CD14-positive monocyte (primary cell): Measurements from ENCODE around the gene CEND1. TPM values are rescaled to one million over a fixed set of nuclear protein-coding genes. Genes with fewer than 3 reads are reported as not detected.

Experiments
- DNase-seq, 3 donors: peaks; one replicate each; pipeline ENCODE4 v3.0.0-alpha.2; 2011 to 2022
- H2AFZ ChIP-seq: 2 replicates; pipeline ENCODE4 v1.6.0; 2012; ENCODE audit warnings: mild to moderate bottlenecking, low read depth, low read length, inconsistent platforms; ENCODE audit not compliant: insufficient read depth, poor library complexity, severe bottlenecking
- H3K27ac ChIP-seq, 2 donors: 1 replicate in 1 of 2; 2 replicates in 1 of 2; pipeline ENCODE4 v1.5.1; 2012 to 2013; ENCODE audit warnings: low read length in 2 of 2, control low read depth in 1 of 2, inconsistent platforms in 1 of 2, low read depth in 1 of 2, mild to moderate bottlenecking in 1 of 2
- H3K27me3 ChIP-seq, 2 donors: one replicate each; pipeline versions ENCODE4 v1.6.0 to v1.6.1; 2011 to 2013; ENCODE audit warnings: low read length in 2 of 2; ENCODE audit not compliant: control insufficient read depth in 2 of 2, insufficient read depth in 2 of 2
- H3K36me3 ChIP-seq, 2 donors: replicated peaks in 1 of 2; 1 replicate in 1 of 2; 2 replicates in 1 of 2; pipeline versions ENCODE4 v1.5.1 to v1.6.1; 2012 to 2013; ENCODE audit warnings: low read length in 2 of 2, control low read depth in 1 of 2, inconsistent platforms in 1 of 2, mild to moderate bottlenecking in 1 of 2; ENCODE audit not compliant: insufficient read depth in 2 of 2, control insufficient read depth in 1 of 2
- H3K4me1 ChIP-seq, 2 donors: 1 replicate in 1 of 2; 2 replicates in 1 of 2; pipeline versions ENCODE4 v1.5.1 to v1.6.1; 2012 to 2013; ENCODE audit warnings: low read length in 2 of 2, control low read depth in 1 of 2, inconsistent platforms in 1 of 2, mild to moderate bottlenecking in 1 of 2, moderate library complexity in 1 of 2; ENCODE audit not compliant: insufficient read depth in 2 of 2, control insufficient read depth in 1 of 2
- H3K4me2 ChIP-seq: replicated peaks from 2 replicates; pipeline ENCODE3; 2012; ENCODE audit warnings: low read length, moderate library complexity, mild to moderate bottlenecking; ENCODE audit not compliant: poor library complexity, severe bottlenecking; ENCODE audit errors: extremely low read depth
- H3K4me3 ChIP-seq, 3 experiments: fragments of 200-600 bp in 1 of 3; sonication (generic) in 1 of 3; replicated peaks in 1 of 3; 1 replicate in 2 of 3; 2 replicates in 1 of 3; pipeline ENCODE4 v1.5.1; 2011 to 2013; ENCODE audit warnings: low read length in 3 of 3, mild to moderate bottlenecking in 3 of 3, control low read depth in 2 of 3, low read depth in 2 of 3, inconsistent platforms in 1 of 3, moderate library complexity in 1 of 3
- H3K79me2 ChIP-seq: 2 replicates; pipeline ENCODE4 v1.6.0; 2012; ENCODE audit warnings: mild to moderate bottlenecking, control low read depth, inconsistent platforms, low read length, moderate library complexity; ENCODE audit not compliant: insufficient read depth
- H3K9ac ChIP-seq: 2 replicates; pipeline ENCODE4 v1.6.0; 2017; ENCODE audit warnings: low read length, mild to moderate bottlenecking; ENCODE audit not compliant: insufficient read depth, poor library complexity, severe bottlenecking
- H3K9me3 ChIP-seq, 2 donors: replicated peaks in 1 of 2; 1 replicate in 1 of 2; 2 replicates in 1 of 2; pipeline versions ENCODE4 v1.5.1 to v1.6.1; 2012 to 2013; ENCODE audit warnings: low read length in 2 of 2, control low read depth in 1 of 2; ENCODE audit not compliant: control insufficient read depth in 1 of 2, insufficient read depth in 1 of 2
- H4K20me1 ChIP-seq: 2 replicates; pipeline ENCODE4 v1.6.0; 2012; ENCODE audit warnings: mild to moderate bottlenecking, low read length, control low read depth, moderate library complexity; ENCODE audit not compliant: insufficient read depth
- H3K27ac Mint-ChIP-seq, 7 donors: one replicate each; pipeline ENCODE4 v1.8.0; 2020; ENCODE audit warnings: mild to moderate bottlenecking in 7 of 7, mixed read lengths in 7 of 7, moderate library complexity in 6 of 7, inconsistent platforms in 2 of 7
- H3K27me3 Mint-ChIP-seq, 3 donors: one replicate each; pipeline ENCODE4 v1.8.0; 2021 to 2022; ENCODE audit warnings: low read depth in 3 of 3, mild to moderate bottlenecking in 3 of 3, mixed read lengths in 3 of 3, moderate library complexity in 3 of 3, inconsistent platforms in 1 of 3
- H3K36me3 Mint-ChIP-seq, 2 donors: one replicate each; pipeline ENCODE4 v1.8.0; 2020; ENCODE audit warnings: mixed read lengths in 2 of 2, inconsistent platforms in 1 of 2, mild to moderate bottlenecking in 1 of 2
- H3K4me1 Mint-ChIP-seq: one replicate; pipeline ENCODE4 v1.8.0; 2020; ENCODE audit warnings: mild to moderate bottlenecking, mixed read lengths
- H3K4me3 Mint-ChIP-seq, 2 donors: one replicate each; pipeline ENCODE4 v1.8.0; 2020; ENCODE audit warnings: mild to moderate bottlenecking in 2 of 2, mixed read lengths in 2 of 2, moderate library complexity in 1 of 2
- H3K9me3 Mint-ChIP-seq, 7 donors: one replicate each; pipeline ENCODE4 v1.8.0; 2020 to 2022; ENCODE audit warnings: mixed read lengths in 7 of 7, mild to moderate bottlenecking in 6 of 7, moderate library complexity in 6 of 7, inconsistent platforms in 2 of 7
- CTCF ChIP-seq: fragments of 200-600 bp; IDR thresholded peaks from one replicate; pipeline ENCODE4 v1.8.0; 2022; ENCODE audit warnings: antibody characterized with exemption, mild to moderate bottlenecking
- WGBS: methylation state at CpG from one replicate; pipeline ENCODE4 v1.1.5; 2013; ENCODE audit warnings: missing lambda C conversion rate; ENCODE audit not compliant: insufficient coverage; 5-methylcytosine and 5-hydroxymethylcytosine counted together
- intact Hi-C, 2 donors: fragments of 100-400 bp; cut with micrococcal nuclease; formaldehyde crosslinking; loops; one replicate each; pipeline versions ENCODE4 v1.15.0 to v1.15.1; 2023
- polyA plus RNA-seq, 3 donors: library from polyadenylated mRNA; depleted of rRNA in 1 of 3; unstranded in 2 of 3; stranded (reverse) in 1 of 3; fragments of 300-500 nt in 2 of 3; fragments of >200 nt in 1 of 3; fragmentation: Illumina TruSeq in 2 of 3; gene quantifications; 1 replicate in 2 of 3; 2 replicates in 1 of 3; pipeline ENCODE4 v1.2.3, GENCODE V29; 2012 to 2021

CEND1 gene
- polyA plus RNA-seq, 3 donors, result not detected

- TF ChIP-seq CTCF, result no peak
- intact Hi-C loops, result no loop called here
- H3K79me2 ChIP-seq, result peaks cover 21% of the 10 kb centered on the region
- 70% methylated on average over 28 of the region's 31 CpGs for WGBS
- Mint-ChIP-seq H3K27ac (no peak overlapping the region), H3K36me3 (peaks cover 6 to 13% of the 10 kb centered on the region in 2 donors), H3K9me3 (peaks cover 0 to 21% (median 1%) of the 10 kb centered on the region in 7 donors), H3K27me3 (peaks cover 45 to 82% (median 50%) of the 10 kb centered on the region in 3 donors), H3K4me1 (peaks cover 71% of the 10 kb centered on the region), H3K4me3 (peak overlapping the region; percentile 43 to 77)
- H3K9ac ChIP-seq, result no peak overlapping the region
- H2AFZ ChIP-seq, result no peak overlapping the region
- H3K9me3 ChIP-seq, result no peaks in the 10 kb centered on the region
- peaks cover 2 to 3% of the 10 kb centered on the region in 2 donors for H3K36me3 ChIP-seq
- peaks cover 10 to 65% of the 10 kb centered on the region in 2 donors for H3K27me3 ChIP-seq
- H4K20me1 ChIP-seq, result peaks cover 52% of the 10 kb centered on the region
- H3K4me1 ChIP-seq, result peaks cover 81 to 87% of the 10 kb centered on the region in 2 donors
- no peak overlapping the region for H3K27ac ChIP-seq
- H3K4me2 ChIP-seq, result peak overlapping the region; percentile 91
- peak overlapping the region in 1 of 3 experiments; percentile 77 for H3K4me3 ChIP-seq
- DNase-seq, result no peak
These were observed 41.4 kb upstream of the CEND1 start for GRCh38 chr11:831118-831864.

- Histone ChIP-seq H2AFZ (peak overlapping the region; percentile 54), H3K4me1 (peaks cover 84 to 95% of the 10 kb centered on the region in 2 donors), H3K27ac (no peak overlapping the region), H4K20me1 (peaks cover 50% of the 10 kb centered on the region), H3K36me3 (peaks cover under 1 to 4% of the 10 kb centered on the region in 2 donors), H3K27me3 (peaks cover 10 to 65% of the 10 kb centered on the region in 2 donors), H3K79me2 (peaks cover 21% of the 10 kb centered on the region), H3K9ac (peak overlapping the region; percentile 31), H3K4me3 (peak overlapping the region in 1 of 3 experiments; percentile 77), H3K4me2 (peak overlapping the region; percentile 89), H3K9me3 (no peaks in the 10 kb centered on the region)
- intact Hi-C loops, result no loop called here
- no peak for TF ChIP-seq CTCF
- peak overlapping the region; percentile 78 to 92 for H3K4me3 Mint-ChIP-seq
- H3K36me3 Mint-ChIP-seq, result peaks cover 6 to 10% of the 10 kb centered on the region in 2 donors
- peaks cover 0 to 21% (median 1%) of the 10 kb centered on the region in 7 donors for H3K9me3 Mint-ChIP-seq
- H3K4me1 Mint-ChIP-seq, result peaks cover 71% of the 10 kb centered on the region
- peak overlapping the region in 1 of 7 donors; percentile 24 for H3K27ac Mint-ChIP-seq
- H3K27me3 Mint-ChIP-seq, result peaks cover 47 to 80% (median 51%) of the 10 kb centered on the region in 3 donors
- WGBS, result 1% methylated on average over 67 of the region's 78 CpGs
- peak in 1 of 3 donors; percentile 38 for DNase-seq
These were observed 40.6 kb upstream of the CEND1 start for GRCh38 chr11:830295-831117.
